ENCODE measurements around the gene EXOSC9. TPM values are rescaled to one million over a fixed set of nuclear protein-coding genes. Genes with fewer than 3 reads are reported as not detected.

EXOSC9 gene
- total and polyA plus RNA-seq, 2 of the 8 experiments (the other 6 are each of a cell fraction or from before 2014, with no cell fraction given) = 33.2 to 54.9 TPM

- TF ChIP-seq, protein P1, sequence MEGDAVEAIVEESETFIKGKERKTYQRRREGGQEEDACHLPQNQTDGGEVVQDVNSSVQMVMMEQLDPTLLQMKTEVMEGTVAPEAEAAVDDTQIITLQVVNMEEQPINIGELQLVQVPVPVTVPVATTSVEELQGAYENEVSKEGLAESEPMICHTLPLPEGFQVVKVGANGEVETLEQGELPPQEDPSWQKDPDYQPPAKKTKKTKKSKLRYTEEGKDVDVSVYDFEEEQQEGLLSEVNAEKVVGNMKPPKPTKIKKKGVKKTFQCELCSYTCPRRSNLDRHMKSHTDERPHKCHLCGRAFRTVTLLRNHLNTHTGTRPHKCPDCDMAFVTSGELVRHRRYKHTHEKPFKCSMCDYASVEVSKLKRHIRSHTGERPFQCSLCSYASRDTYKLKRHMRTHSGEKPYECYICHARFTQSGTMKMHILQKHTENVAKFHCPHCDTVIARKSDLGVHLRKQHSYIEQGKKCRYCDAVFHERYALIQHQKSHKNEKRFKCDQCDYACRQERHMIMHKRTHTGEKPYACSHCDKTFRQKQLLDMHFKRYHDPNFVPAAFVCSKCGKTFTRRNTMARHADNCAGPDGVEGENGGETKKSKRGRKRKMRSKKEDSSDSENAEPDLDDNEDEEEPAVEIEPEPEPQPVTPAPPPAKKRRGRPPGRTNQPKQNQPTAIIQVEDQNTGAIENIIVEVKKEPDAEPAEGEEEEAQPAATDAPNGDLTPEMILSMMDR (IDR thresholded peaks at IDR 0.05; ENCODE audit: control extremely low read depth in 1 of 3, insufficient read depth in 1 of 3, low read depth in 1 of 3, low read length in 3 of 3) = no peak
- TF ChIP-seq ATF3 (IDR thresholded peaks at IDR 0.05; ENCODE audit: insufficient read depth, low read depth, low read length) = no peak
- no peak for TF ChIP-seq SUZ12 (IDR thresholded peaks at IDR 0.05; ENCODE audit: low read length)
- TF ChIP-seq EZH2 (IDR thresholded peaks at IDR 0.05; ENCODE audit: low read depth, low read length, severe bottlenecking) = no peak
- no peak for TF ChIP-seq CBX8 (IDR thresholded peaks at IDR 0.05; ENCODE audit: borderline replicate concordance, low read depth, low read length)
- TF ChIP-seq, protein P2, sequence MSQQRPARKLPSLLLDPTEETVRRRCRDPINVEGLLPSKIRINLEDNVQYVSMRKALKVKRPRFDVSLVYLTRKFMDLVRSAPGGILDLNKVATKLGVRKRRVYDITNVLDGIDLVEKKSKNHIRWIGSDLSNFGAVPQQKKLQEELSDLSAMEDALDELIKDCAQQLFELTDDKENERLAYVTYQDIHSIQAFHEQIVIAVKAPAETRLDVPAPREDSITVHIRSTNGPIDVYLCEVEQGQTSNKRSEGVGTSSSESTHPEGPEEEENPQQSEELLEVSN (IDR thresholded peaks at IDR 0.05) = no peak
- TF ChIP-seq NRF1 (IDR thresholded peaks at IDR 0.05; ENCODE audit: low read depth, low read length) = no peak
- no peak for TF ChIP-seq SIX5 (IDR thresholded peaks at IDR 0.05; ENCODE audit: low read depth, low read length)
Measured at GRCh38 chr4:121760205-121760604, 40.9 kb upstream of the EXOSC9 start (continued).

Data from H1 (cell line).